A549 (cell line): ENCODE results near the gene C6. TPM values are rescaled to one million over a fixed set of nuclear protein-coding genes. Genes with fewer than 3 reads are reported as not detected.

Experiments used
- ATAC-seq, 2 experiments: fragments of 200-7000 bp in 1 of 2; fragments of >200 bp in 1 of 2; cut with Nextera tagmentation in 1 of 2; cut with Tn5 transposase in 1 of 2; 3 replicates each; pipeline versions ENCODE4 v1.8.0 to v1.9.1; 2018 to 2020; ENCODE audit warnings: mild to moderate bottlenecking in 1 of 2, moderate library complexity in 1 of 2
- CTCF ChIA-PET: fragments of 300-600 bp; sonication (Branson Sonifier 250); formaldehyde crosslinking; extraction: SDS; loops from one replicate; lab custom pipeline; 2021; ENCODE audit warnings: antibody characterized with exemption, inconsistent platforms; lab: Yijun Ruan, JAX
- POLR2A ChIA-PET: fragments of 350-600 bp; formaldehyde crosslinking; extraction: SDS; loops from one replicate; lab custom pipeline; 2021; ENCODE audit warnings: antibody characterized with exemption, inconsistent platforms; lab: Yijun Ruan, JAX
- DNase-seq, 2 experiments: peaks; one replicate each; pipeline versions ENCODE4 v3.0.0 to v3.0.0-alpha.2; 2011 to 2016; ENCODE audit warnings: low read depth in 1 of 2, low spot score in 1 of 2
- FAIRE-seq: peaks from 2 replicates; lab custom pipeline; 2011; peaks lifted over from hg19 to GRCh38; lab: Jason Lieb, UNC
- H3K27ac ChIP-seq, 2 experiments: fragments of >200 bp; sonication (Bioruptor Twin); formaldehyde crosslinking; 3 replicates each; pipeline ENCODE4 v1.5.1; 2016 to 2017
- H3K4me1 ChIP-seq: fragments of >200 bp; sonication (Bioruptor Twin); formaldehyde crosslinking; 3 replicates; pipeline ENCODE4 v1.6.1; 2016
- H3K4me2 ChIP-seq: fragments of >200 bp; sonication (Bioruptor Twin); formaldehyde crosslinking; 3 replicates; pipeline ENCODE4 v1.6.1; 2016
- H3K4me3 ChIP-seq: fragments of >200 bp; sonication (Bioruptor Twin); formaldehyde crosslinking; 3 replicates; pipeline ENCODE4 v1.5.1; 2016
- H3K9me3 ChIP-seq: fragments of >200 bp; sonication (Bioruptor Twin); formaldehyde crosslinking; 3 replicates; pipeline ENCODE4 v1.6.1; 2016
- BHLHE40 ChIP-seq: IDR thresholded peaks from 2 replicates; pipeline ENCODE4 v1.6.1; 2012; ENCODE audit warnings: low read depth, low read length, inconsistent platforms
- CBX8 ChIP-seq: fragments of 200-600 bp; sonication (generic); IDR thresholded peaks from 2 replicates; pipeline ENCODE4 v1.6.1; 2016
- CHD4 ChIP-seq: fragments of 200-600 bp; sonication (generic); IDR thresholded peaks from 2 replicates; pipeline ENCODE4 v1.6.1; 2016; ENCODE audit warnings: antibody characterized with exemption, mild to moderate bottlenecking, borderline replicate concordance
- EHF ChIP-seq: fragments of 250-450 bp; sonication (Bioruptor Pico); IDR thresholded peaks from 2 replicates; pipeline ENCODE4 v1.5.0; 2020; ENCODE audit warnings: mild to moderate bottlenecking
- HOXB13 ChIP-seq: fragments of 250-450 bp; sonication (Bioruptor Pico); IDR thresholded peaks from 2 replicates; pipeline ENCODE4 v1.5.0; 2020; ENCODE audit warnings: low read depth, mild to moderate bottlenecking, moderate library complexity
- JUN ChIP-seq, 2 experiments: fragments of >200 bp; sonication (Bioruptor Twin); formaldehyde crosslinking; IDR thresholded peaks; 2 replicates in 1 of 2; 3 replicates in 1 of 2; pipeline ENCODE4 v1.6.1; 2016 to 2017
- KDM5A ChIP-seq: fragments of 200-600 bp; sonication (generic); IDR thresholded peaks from 2 replicates; pipeline ENCODE4 v1.6.1; 2016; ENCODE audit warnings: antibody characterized with exemption, mild to moderate bottlenecking
- MAFK ChIP-seq: fragments of 450-650 bp; IDR thresholded peaks from 2 replicates; pipeline ENCODE4 v1.6.1; 2014; ENCODE audit not compliant: partially characterized antibody
- PHF8 ChIP-seq: fragments of 200-600 bp; sonication (generic); IDR thresholded peaks from 2 replicates; pipeline ENCODE4 v1.6.1; 2016; ENCODE audit warnings: low read depth, mild to moderate bottlenecking, antibody characterized with exemption, moderate library complexity, borderline replicate concordance
- RAD21 ChIP-seq, 2 experiments: fragments of >200 bp in 1 of 2; sonication (Bioruptor Twin) in 1 of 2; formaldehyde crosslinking in 1 of 2; IDR thresholded peaks in 1 of 2; conservative IDR thresholded peaks in 1 of 2; 2 replicates in 1 of 2; 3 replicates in 1 of 2; pipeline ENCODE4 v1.6.1; 2012 to 2018; ENCODE audit warnings: inconsistent platforms in 1 of 2
- RARB ChIP-seq: fragments of 250-450 bp; sonication (Bioruptor Pico); IDR thresholded peaks from 2 replicates; pipeline ENCODE4 v1.8.0; 2021; ENCODE audit warnings: mild to moderate bottlenecking, moderate library complexity
- SMC3 ChIP-seq: fragments of >200 bp; sonication (Bioruptor Twin); formaldehyde crosslinking; IDR thresholded peaks from 3 replicates; pipeline ENCODE4 v1.6.1; 2018; ENCODE audit warnings: inconsistent platforms
- TP53 ChIP-seq: fragments of 250-450 bp; sonication (Bioruptor Pico); IDR thresholded peaks from 2 replicates; pipeline ENCODE4 v1.5.0; 2021; ENCODE audit warnings: mild to moderate bottlenecking, moderate library complexity
- ZC3H11A ChIP-seq: fragments of 450-650 bp; IDR thresholded peaks from 2 replicates; pipeline ENCODE4 v1.6.1; 2014; ENCODE audit warnings: antibody characterized with exemption, mild to moderate bottlenecking
- ZFP36 ChIP-seq: fragments of 450-650 bp; IDR thresholded peaks from 2 replicates; pipeline ENCODE4 v1.6.1; 2014; ENCODE audit warnings: borderline replicate concordance; ENCODE audit not compliant: partially characterized antibody
- WGBS: methylation state at CpG from one replicate; pipeline ENCODE4 v1.1.6; 2017; ENCODE audit errors: missing lambda C conversion rate; 5-methylcytosine and 5-hydroxymethylcytosine counted together
- polyA plus RNA-seq, 4 experiments: library from polyadenylated mRNA; depleted of rRNA in 3 of 4; stranded (reverse); fragments of >200 nt; fragmentation: RNase III in 1 of 4; extraction: RNeasy Plus Mini Kit Qiagen cat#74134 plus additional on column Dnase treatment in 1 of 4; gene quantifications; 2 replicates in 3 of 4; 3 replicates in 1 of 4; pipeline ENCODE4 v1.2.3, GENCODE V29; 2011 to 2017
- TF ChIP-seq, protein P1 (sequence below): fragments of 200-600 bp; sonication (generic); IDR thresholded peaks from 2 replicates; pipeline ENCODE4 v1.6.1; 2016; ENCODE audit warnings: antibody characterized with exemption, mild to moderate bottlenecking, moderate library complexity

Gene C6
- polyA plus RNA-seq, 2 of the 4 experiments (the other 2 are of a cell fraction) = not detected

DNA sequence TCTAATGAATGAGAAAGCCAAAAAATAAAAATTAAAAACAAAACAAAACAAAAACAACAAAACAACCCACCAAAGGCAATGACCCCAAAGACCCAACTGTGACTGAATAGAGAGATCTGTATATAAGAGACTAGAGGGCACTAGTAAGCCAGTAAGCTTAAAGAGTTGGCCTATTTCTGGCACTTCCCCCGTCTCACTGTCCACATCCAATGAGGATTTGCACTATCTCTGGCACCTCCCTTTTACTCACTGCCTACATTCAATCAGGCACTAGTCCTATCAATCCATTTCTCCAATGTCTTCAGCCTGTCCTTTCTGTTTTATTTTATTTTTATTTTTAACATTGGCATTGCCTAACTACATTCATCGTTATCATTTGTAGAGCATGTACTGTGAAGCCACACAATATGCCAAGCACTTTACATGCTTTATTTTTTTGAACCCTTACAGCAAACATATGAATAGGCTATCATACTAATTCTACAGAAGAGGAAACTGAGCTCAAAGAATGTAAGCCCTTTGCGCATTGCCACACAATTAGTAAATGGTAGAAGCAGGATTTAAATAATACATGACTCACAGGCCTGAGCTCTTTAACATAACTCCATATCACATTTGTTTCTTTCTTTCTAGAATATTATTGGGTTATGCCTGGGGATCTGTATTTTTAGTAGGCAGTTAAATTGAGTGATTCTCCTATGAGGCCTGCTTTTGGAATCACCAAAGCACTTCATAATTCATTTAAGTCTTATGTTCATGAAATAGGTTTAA, 70.0 kb downstream of the C6 start (continued):
- TF ChIP-seq SMC3 (no peak), CHD4 (no peak), ZC3H11A (no peak), PHF8 (no peak), KDM5A (no peak), EHF (CRISPR knock-in tag) (no peak), TP53 (CRISPR knock-in tag) (no peak), MAFK (no peak)
- TF ChIP-seq, protein P1, sequence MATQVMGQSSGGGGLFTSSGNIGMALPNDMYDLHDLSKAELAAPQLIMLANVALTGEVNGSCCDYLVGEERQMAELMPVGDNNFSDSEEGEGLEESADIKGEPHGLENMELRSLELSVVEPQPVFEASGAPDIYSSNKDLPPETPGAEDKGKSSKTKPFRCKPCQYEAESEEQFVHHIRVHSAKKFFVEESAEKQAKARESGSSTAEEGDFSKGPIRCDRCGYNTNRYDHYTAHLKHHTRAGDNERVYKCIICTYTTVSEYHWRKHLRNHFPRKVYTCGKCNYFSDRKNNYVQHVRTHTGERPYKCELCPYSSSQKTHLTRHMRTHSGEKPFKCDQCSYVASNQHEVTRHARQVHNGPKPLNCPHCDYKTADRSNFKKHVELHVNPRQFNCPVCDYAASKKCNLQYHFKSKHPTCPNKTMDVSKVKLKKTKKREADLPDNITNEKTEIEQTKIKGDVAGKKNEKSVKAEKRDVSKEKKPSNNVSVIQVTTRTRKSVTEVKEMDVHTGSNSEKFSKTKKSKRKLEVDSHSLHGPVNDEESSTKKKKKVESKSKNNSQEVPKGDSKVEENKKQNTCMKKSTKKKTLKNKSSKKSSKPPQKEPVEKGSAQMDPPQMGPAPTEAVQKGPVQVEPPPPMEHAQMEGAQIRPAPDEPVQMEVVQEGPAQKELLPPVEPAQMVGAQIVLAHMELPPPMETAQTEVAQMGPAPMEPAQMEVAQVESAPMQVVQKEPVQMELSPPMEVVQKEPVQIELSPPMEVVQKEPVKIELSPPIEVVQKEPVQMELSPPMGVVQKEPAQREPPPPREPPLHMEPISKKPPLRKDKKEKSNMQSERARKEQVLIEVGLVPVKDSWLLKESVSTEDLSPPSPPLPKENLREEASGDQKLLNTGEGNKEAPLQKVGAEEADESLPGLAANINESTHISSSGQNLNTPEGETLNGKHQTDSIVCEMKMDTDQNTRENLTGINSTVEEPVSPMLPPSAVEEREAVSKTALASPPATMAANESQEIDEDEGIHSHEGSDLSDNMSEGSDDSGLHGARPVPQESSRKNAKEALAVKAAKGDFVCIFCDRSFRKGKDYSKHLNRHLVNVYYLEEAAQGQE = no peak

DNA sequence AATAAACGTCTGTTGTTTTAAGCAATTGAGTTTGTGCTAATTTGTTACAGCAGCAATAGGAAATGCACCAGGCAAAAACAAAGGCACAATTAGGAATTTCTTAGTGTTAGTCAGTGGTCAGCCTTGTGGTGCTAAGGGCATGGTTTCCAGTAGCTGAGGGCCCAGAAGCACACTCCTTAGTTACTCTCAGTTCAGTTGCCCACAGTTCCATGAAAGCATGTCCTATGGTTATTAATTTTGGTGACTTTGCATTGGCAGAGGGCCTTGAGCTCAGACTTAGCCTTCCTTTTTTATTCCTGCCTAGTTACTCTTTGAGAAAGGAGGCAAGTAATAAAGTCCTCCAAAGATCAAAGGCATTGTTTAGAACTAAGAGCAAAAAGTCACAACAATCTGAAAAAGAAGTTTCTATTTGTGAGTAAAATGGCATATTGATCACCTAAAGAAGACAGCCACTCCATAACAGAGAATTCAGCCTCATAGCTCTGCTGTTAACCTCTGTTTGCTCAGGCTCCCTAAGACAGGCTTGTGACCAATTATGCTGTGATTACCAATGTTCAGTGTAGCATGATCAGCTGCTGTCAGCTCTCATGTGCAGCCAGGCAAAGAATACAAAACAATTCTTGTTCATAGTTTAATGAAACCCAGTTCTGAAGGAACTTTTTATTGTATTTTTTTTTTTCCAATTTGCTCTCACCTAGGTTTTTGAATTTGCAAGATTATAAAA, 85.2 kb downstream of the C6 start:
- Histone ChIP-seq H3K4me1 (no peaks in the 10 kb centered on the region), H3K4me2 (no peak overlapping the region), H3K9me3 (no peaks in the 10 kb centered on the region), H3K27ac (no peak overlapping the region), H3K4me3 (no peak overlapping the region)
- DNase-seq (no peak), ATAC-seq (no peak), FAIRE-seq (no peak)
- CTCF ChIA-PET = interaction anchor here (0.5 kb wide), 1 partner anchor 24 kb away, joined by 3 read pairs; no protein-coding TSS in a partner anchor
- POLR2A ChIA-PET = no interaction called here
- WGBS = 7% methylated on average over 1 of the region's 1 CpG
- TF ChIP-seq ZC3H11A (no peak), TP53 (CRISPR knock-in tag) (no peak), CBX8 (no peak), MAFK (no peak), KDM5A (no peak), ZFP36 (no peak)

DNA sequence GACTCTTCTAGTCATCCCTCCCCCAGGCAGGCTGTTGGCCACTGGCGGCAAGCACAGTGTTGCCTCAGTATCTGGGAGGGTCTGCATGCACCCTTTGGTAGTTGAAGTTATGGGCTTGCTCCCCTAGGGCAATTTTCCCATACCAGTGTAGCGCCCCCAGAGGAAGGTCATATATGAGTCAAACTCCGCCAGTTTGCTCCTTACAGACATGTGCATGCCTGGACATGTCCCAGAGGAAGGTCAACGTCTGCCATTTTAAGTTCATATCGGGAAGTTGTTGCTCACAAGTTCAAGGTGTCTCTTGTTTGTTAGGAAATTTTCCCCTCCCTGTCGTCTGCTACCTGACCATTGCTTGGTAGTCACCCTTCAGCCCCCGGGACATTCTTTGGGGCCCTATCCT, 90.9 kb downstream of the C6 start:
- POLR2A ChIA-PET = no interaction called here
- no peak for TF ChIP-seq BHLHE40
- no peak for TF ChIP-seq KDM5A
- TF ChIP-seq JUN (IDR thresholded peaks at IDR 0.05) = no peak
- TF ChIP-seq HOXB13 (CRISPR knock-in tag) = no peak
- peak; percentile 89 for TF ChIP-seq TP53 (CRISPR knock-in tag)
- TF ChIP-seq RARB (CRISPR knock-in tag) = no peak
- TF ChIP-seq RAD21 (conservative IDR thresholded peaks at IDR 0.05 in 1 of 2, IDR thresholded peaks at IDR 0.05 in 1 of 2) = no peak
- H3K9me3 ChIP-seq = no peaks in the 10 kb centered on the region
- DNase-seq = peak in 1 of 2 experiments; percentile 21
- no peaks in the 10 kb centered on the region for H3K4me1 ChIP-seq
- H3K4me3 ChIP-seq = no peak overlapping the region
- ATAC-seq = no peak
- no peak overlapping the region for H3K4me2 ChIP-seq
- no peak for FAIRE-seq
- CTCF ChIA-PET = interaction anchor here (0.6 to 0.7 kb wide), 2 partner anchors 193 to 310 kb away, joined by 3 to 5 read pairs; no protein-coding TSS in a partner anchor
- WGBS = 55% methylated on average over 7 of the region's 7 CpGs
- peak overlapping the region in 1 of 2 experiments; percentile 52; a peak in 1 of 6 replicates for H3K27ac ChIP-seq
